Peyer's patch (tissue), 4 donors: ENCODE results near the gene ANKRD11.

Experiments
- CTCF ChIP-seq, 6 experiments: fragments of 450-650 bp in 4 of 6; fragments of 200-600 bp in 2 of 6; sonication (generic) in 1 of 6; IDR thresholded peaks; one replicate each; pipeline ENCODE4 v1.5.1; 2017 to 2019; ENCODE audit warnings: antibody characterized with exemption in 6 of 6, mild to moderate bottlenecking in 3 of 6, moderate library complexity in 1 of 6
- POLR2A ChIP-seq, 2 donors: fragments of 450-650 bp; IDR thresholded peaks; one replicate each; pipeline ENCODE4 v1.5.1; 2017; ENCODE audit warnings: antibody characterized with exemption in 2 of 2, mild to moderate bottlenecking in 2 of 2, moderate library complexity in 2 of 2

- TF ChIP-seq CTCF (IDR thresholded peaks at IDR 0.05): no peak
- TF ChIP-seq POLR2A (IDR thresholded peaks at IDR 0.05): no peak
Observed at GRCh38 chr16:89422905-89423630, 67.3 kb downstream of the ANKRD11 start.
